Activated CD4-positive, CD25-positive, alpha-beta regulatory T cell treated with anti-CD3 and anti-CD28 coated beads, Interleukin-2, amount 50 U/mL, for 72 hours (primary cell): ENCODE results near the gene ZNF350.
"Not testable (repeated sequence)": the region's sequence is repeated elsewhere in the genome, so short reads cannot be mapped to it uniquely, and the experiment has no call there.

ENCODE experiments used
- DNase-seq: peaks from one replicate; pipeline ENCODE4 v3.0.0; 2021

The ZNF350 gene

GRCh38 chr19:51986309-51987291, at the start of gene ZNF350:
ZNF350 (minus strand) TSS chr19:51986840; CDS start chr19:51974360, 12,480 bp downstream.
- peak; percentile 71 for DNase-seq

- DNase-seq: no peak
Observed at GRCh38 chr19:52034051-52034728, 47.5 kb upstream of the ZNF350 start.

DNA sequence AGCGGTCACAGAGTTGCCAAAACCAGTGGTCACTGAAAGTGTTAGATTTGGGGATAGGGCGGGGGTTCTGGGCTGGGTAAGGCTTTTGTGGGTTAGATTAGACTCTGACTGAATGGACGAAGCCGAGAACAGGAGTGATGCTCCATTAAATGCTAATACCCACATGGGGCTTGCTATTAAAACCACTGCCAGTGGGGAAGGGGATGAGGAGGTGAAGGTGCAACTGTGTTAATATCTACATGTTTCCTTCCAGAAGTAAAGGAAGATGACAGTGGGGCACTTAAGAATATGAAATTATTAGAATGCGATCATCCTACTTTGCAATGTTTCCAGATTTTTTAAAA, 42.1 kb upstream of the ZNF350 start:
- DNase-seq: no peak

DNA sequence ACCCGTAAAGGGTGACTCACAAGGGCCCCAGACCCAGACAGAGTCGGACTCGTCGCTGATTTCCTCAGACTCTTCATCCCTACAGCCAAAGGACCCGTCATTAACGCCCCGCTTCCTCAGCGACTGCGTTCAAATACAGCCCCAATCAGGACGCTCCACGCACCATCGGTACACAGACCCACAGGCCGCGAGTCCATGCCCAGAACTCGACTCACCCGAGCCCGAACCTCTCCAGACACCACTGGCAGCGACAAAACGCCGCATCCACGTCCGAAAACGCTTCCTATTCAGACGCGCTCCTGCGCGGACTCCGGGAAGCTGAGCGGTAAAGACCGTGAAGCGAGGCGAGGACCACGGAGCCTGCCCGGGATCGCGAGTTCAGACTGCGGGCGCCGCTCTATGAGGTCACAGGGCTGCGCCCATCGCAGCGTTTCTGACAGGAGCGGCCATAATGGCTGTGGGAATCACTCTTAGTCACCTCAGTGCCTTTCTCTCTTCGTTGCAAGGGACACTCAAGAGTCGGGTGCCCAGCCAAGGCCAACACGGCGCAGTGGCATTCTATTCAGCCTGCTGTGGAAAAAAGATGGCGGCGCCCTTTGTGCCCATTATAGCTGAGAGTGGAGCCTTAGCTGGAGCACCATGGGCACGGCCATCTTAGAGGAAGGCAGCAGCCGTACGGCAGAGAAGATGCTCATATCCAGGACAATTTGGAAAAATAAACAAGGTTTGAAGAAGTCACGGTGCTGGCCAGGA, 41.6 kb upstream of the ZNF350 start, which contains the start of gene ZNF614:
Gene ZNF614 (minus strand): TSS at position 353 of the 753 bp plus-strand sequence. CDS start 2,634 bp downstream, outside the sequence.
- DNase-seq: peak; percentile 82

- DNase-seq: not testable (repeated sequence)
Observed at GRCh38 chr19:52026255-52026990, 39.8 kb upstream of the ZNF350 start.

DNA sequence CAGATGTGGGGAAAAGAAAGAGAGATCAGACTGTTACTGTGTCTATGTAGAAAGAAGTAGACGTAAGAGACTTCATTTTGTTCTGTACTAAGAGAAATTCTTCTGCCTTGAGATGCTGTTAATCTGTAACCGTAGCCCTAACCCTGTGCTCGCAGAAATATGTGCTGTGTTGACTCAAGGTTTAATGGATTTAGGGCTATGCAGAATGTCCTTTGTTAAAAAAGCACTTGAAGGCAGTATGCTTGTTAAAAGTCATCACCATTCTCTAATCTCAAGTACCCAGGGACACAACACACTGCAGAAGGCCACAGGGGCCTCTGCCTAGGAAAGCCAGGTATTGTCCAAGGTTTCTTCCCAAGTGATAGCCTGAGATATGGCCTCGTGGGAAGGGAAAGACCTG, 37.8 kb upstream of the ZNF350 start:
- DNase-seq: not testable (repeated sequence)

GRCh38 chr19:52022193-52022592, 35.6 kb upstream of the ZNF350 start:
- DNase-seq: no peak

DNA sequence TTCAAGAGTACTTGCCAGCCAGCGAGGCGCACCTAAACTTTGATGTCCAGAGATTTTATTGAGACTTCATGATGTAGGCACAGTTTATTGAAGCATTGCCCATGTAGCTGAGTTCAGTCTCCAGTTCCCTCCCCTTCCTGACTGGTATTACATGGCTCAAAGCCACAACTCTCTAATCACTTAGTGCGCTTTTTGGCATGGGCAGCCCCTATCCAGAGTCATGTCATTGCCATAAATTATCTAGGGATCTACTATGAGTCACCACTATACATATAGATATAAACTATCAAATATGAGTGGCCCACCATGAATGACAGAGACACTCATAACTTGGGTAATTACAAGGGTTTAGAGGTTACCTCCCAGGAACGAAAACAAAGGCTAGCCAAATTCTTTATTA, 33.9 kb upstream of the ZNF350 start:
- no peak for DNase-seq

DNA sequence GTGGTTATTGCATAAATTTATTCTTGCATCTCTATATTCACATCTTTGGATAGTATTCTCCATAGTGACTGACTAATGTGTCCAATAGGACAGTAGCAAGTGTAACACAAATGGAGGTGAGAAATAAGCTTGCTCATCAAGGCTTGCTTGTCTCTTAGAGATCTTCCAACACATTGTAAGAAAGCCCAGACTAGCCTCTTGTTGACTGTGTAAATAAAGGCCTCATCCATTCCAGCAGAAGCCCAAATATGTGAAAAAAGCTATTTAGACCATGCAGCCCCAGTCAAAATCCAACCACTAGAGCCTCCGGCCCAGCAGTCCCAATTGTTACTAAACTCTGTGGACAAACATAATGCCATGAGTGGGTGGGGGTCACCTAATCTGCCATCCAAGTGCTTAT, 24.0 kb upstream of the ZNF350 start:
- DNase-seq: no peak

DNA sequence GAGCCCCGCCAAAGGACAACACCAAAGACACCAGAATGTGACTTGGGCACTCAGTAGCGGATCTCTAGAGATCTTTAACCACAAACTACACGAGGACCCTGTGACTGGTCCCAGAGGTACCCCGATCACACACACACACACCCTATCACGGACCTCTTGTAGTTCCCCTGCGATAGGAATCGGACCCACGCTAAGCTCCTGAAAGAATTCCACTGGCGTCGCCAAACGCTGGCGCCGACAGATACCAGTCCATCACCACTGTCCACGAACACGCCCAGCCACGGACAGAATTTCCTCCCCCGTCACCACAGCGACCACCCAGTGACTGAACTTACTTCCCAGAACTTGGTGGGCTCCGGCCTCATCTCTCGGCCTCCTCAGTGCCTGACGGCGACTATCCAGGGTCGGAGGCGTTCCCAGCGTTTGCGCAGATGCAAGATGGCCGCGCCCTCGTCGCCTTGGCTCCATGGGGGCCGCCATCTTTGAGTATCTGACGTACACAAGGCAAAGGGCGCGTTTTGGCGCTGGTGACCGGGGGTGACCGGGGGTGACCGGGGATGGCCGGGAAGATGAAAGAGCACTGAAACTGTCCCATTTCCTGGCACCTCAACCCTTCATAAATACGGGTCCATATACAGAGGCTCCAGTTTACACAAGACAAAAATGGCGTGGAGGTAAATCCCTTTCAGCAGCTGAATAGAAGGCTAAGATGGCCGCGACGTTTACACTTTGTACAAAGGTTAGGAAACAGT, 21.3 kb upstream of the ZNF350 start, which contains the start of gene ZNF615:
Gene ZNF615 (minus strand): TSS at position 406 of the 752 bp plus-strand sequence. CDS start 4,500 bp downstream, outside the sequence.
- peak; percentile 87 for DNase-seq

DNA sequence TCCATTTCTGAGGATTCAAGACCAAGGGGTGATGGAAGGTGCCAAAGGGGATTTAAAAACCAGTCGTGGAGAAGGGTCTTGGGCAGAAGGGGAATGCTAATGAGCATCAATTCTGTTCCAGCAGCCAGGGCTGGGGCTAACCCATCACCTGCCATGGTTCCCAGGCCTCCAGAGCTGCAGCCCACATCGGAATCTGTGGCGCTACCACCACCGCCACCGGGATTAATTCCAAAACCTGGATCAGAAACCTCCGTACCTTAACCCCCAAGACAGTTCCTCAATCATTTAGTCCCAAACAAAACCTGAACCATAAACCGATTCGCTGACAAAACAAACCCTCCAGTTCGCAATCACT, 20.8 kb upstream of the ZNF350 start:
- no peak for DNase-seq

- no peak for DNase-seq
Observed at GRCh38 chr19:51994048-51994644, 7.5 kb upstream of the ZNF350 start.

- no peak for DNase-seq
Observed at GRCh38 chr19:51993422-51993821, 6.8 kb upstream of the ZNF350 start.

DNA sequence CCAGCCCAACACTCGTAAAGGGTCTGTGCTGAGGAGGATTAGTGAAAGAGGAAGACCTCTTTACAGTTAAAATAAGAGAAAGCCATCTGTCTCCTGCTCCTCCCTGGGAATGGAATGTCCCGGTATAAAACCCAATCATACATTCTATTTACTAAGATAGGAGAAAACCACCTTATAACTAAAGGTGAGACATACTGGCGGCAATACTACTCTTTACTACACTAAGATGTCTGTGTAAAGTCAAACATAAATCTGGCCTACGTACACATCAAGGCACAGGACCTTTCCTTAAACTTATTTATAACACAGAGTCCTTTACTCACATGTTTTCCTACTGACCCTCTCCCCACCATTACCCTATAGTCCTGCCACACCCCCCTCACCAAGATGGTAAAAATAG, 3.3 kb downstream of the ZNF350 start:
- DNase-seq: no peak

DNA sequence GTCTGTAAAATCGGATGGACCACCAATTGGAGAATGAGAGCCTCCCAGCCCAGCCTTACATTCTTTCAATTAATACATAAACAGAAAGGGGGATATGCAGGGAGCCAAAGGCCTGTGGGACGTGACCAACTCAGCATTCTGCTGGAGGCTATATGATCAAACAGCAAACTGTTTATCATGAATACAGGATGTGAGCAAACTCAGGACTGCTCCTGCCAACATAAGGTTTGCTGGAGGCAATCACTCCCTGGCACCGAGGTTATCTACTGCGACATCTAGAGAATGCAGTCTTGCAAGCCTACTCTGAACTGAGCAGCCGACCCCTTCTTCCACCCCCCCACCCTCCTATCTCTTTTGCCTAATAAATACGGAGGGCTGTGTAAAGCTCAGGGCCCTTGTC, 5.7 kb downstream of the ZNF350 start:
- not testable (repeated sequence) for DNase-seq

DNA sequence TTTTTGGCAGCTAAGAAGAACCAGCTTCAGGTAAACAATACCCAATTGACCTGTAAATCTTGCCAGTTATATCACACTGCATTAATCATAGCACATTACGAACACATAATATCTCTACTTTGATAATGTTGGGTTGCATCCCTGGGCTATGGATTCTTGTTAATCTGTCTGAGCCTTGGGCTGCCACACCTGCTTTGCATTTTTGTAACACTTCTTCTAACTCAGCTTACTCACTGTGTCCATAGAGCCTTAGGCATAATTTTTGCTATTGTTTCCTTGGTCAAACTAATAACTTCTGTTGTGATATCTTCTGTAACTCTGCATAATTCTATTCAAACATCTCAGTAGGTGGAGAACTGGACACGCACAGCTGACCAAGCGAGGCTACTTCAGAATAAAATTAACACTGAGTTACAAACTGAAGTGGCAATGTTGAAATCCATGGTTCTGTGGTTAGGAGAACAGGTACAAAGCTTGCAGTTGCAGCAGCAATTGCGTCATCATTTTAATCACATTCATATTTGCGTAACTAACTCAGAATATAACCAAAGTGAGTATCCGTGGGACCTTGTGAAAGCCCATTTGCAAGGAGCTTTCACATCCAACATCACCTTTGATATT, 6.4 kb downstream of the ZNF350 start:
- DNase-seq: no peak

- no peak for DNase-seq
Observed at GRCh38 chr19:51978882-51979281, 7.8 kb downstream of the ZNF350 start.

- no peak for DNase-seq
Observed at GRCh38 chr19:51977346-51977745, 9.3 kb downstream of the ZNF350 start.

DNA sequence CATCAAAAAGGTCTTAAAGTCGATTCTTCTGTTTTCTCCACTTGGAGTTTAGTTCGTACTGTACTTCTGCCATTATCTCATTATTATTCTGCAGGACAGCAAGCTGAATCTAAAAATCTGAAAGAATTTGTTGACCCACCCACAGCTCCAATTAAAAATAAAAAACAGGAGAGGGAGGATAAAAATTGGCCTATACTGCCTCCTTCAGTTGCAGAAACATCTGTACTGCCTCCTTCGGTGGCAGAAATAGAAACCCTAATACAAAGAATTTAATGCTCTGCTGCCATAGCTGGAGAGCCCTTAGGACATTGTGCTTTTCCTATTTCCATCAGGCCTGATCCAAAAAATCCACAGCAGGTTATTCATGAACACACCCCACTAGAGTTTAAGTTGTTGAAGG, 9.8 kb downstream of the ZNF350 start:
- no peak for DNase-seq

DNA sequence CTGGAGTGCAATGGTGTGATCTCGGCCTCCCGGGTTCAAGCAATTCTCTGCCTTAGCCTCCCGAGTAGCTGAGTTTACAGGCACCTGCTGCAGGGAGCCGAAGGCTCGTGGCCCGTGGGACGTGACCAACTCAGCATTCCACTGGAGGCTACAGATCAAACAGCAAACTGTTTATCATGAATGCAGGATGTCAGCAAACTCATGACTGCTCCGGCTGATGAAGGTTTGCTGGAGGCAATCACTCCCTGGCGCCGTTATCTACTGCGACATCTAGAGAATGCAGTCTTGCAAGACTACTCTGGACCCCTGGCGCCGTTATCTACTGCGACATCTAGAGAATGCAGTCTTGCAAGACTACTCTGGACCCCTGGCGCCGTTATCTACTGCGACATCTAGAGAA, 10.9 kb downstream of the ZNF350 start:
- DNase-seq: not testable (repeated sequence)

GRCh38 chr19:51971624-51972023, 15.0 kb downstream of the ZNF350 start:
- DNase-seq: no peak
